ENCODE measurements around the gene S1PR1. TPM values are rescaled to one million over a fixed set of nuclear protein-coding genes. Genes with fewer than 3 reads are reported as not detected.

The S1PR1 gene
- total RNA-seq, 6 donors from 2014 or later, result 18.9 to 130 (median 76.5) TPM

GRCh38 chr1:101198842-101199636 is 37.8 kb upstream of the S1PR1 start:
- WGBS, 2 donors, result 86 to 90% methylated on average over 8 of the region's 8 CpGs
- no peak overlapping the region for H3K27ac ChIP-seq

GRCh38 chr1:101199637-101199982 is 37.2 kb upstream of the S1PR1 start:
- no peak for ATAC-seq (ENCODE audit: low FRiP score in 2 of 2)
- TF ChIP-seq POLR2AphosphoS5 (IDR thresholded peaks at IDR 0.05) (no peak), CTCF (IDR thresholded peaks at IDR 0.05) (no peak), POLR2A (IDR thresholded peaks at IDR 0.05) (no peak), EP300 (IDR thresholded peaks at IDR 0.05) (no peak)

More at GRCh38 chr1:101198842-101199636, 37.8 kb upstream of the S1PR1 start:
- ATAC-seq (ENCODE audit: low FRiP score in 2 of 2) (no peak), DNase-seq (no peak)
- TF ChIP-seq POLR2AphosphoS5 (IDR thresholded peaks at IDR 0.05) (no peak), CTCF (IDR thresholded peaks at IDR 0.05) (no peak), POLR2A (IDR thresholded peaks at IDR 0.05) (no peak), EP300 (IDR thresholded peaks at IDR 0.05) (no peak)
- no peaks in the 10 kb centered on the region for H3K9me3 ChIP-seq
- H3K4me1 ChIP-seq, result peaks cover 0 to 3% (median 0%) of the 10 kb centered on the region in 4 donors
- no peaks in the 10 kb centered on the region for H3K36me3 ChIP-seq
- H3K4me3 ChIP-seq, result no peak overlapping the region
- no peaks in the 10 kb centered on the region for H3K27me3 ChIP-seq

GRCh38 chr1:101200513-101200912 is 36.3 kb upstream of the S1PR1 start:
- H3K4me1 ChIP-seq, result peaks cover 0 to 3% (median 0%) of the 10 kb centered on the region in 4 donors
- H3K27ac ChIP-seq, result no peak overlapping the region
- no peaks in the 10 kb centered on the region for H3K27me3 ChIP-seq
- H3K4me3 ChIP-seq, result no peak overlapping the region
- 50 to 69% methylated on average over 2 of the region's 2 CpGs for whole genome bisulfite sequencing, 2 donors
- ATAC-seq (ENCODE audit: low FRiP score in 2 of 2) (peak in 1 of 2 donors; percentile 29), DNase-seq (no peak)
- TF ChIP-seq EP300 (IDR thresholded peaks at IDR 0.05) (no peak), POLR2A (IDR thresholded peaks at IDR 0.05) (no peak), CTCF (IDR thresholded peaks at IDR 0.05) (no peak), POLR2AphosphoS5 (IDR thresholded peaks at IDR 0.05) (no peak)
- no peaks in the 10 kb centered on the region for H3K9me3 ChIP-seq
- H3K36me3 ChIP-seq, result no peaks in the 10 kb centered on the region

More at GRCh38 chr1:101199637-101199982, 37.2 kb upstream of the S1PR1 start:
- Histone ChIP-seq H3K9me3 (no peaks in the 10 kb centered on the region), H3K27me3 (no peaks in the 10 kb centered on the region), H3K4me3 (no peak overlapping the region), H3K36me3 (no peaks in the 10 kb centered on the region), H3K4me1 (peaks cover 0 to 3% (median 0%) of the 10 kb centered on the region in 4 donors), H3K27ac (no peak overlapping the region)
- WGBS, 2 donors, result 96 to 97% methylated on average over 1 of the region's 1 CpG
- no peak for DNase-seq

- peak in 1 of 4 donors; percentile 17 for TF ChIP-seq EP300 (IDR thresholded peaks at IDR 0.05)
- TF ChIP-seq CTCF (IDR thresholded peaks at IDR 0.05), result no peak
- no peak for TF ChIP-seq POLR2A (IDR thresholded peaks at IDR 0.05)
- peak in 1 of 2 donors; percentile 26 for TF ChIP-seq POLR2AphosphoS5 (IDR thresholded peaks at IDR 0.05)
- peaks cover 0 to 3% (median 0%) of the 10 kb centered on the region in 4 donors for H3K4me1 ChIP-seq
- no peaks in the 10 kb centered on the region for H3K9me3 ChIP-seq
- 56 to 61% methylated on average over 5 to 6 of the region's 6 CpGs for WGBS, 2 donors
- DNase-seq (no peak), ATAC-seq (ENCODE audit: low FRiP score in 2 of 2) (peak in 1 of 2 donors; percentile 34)
- H3K27ac ChIP-seq, result peak overlapping the region in 2 of 4 donors; percentile 52 to 53
- H3K36me3 ChIP-seq, result no peaks in the 10 kb centered on the region
- H3K27me3 ChIP-seq, result no peaks in the 10 kb centered on the region
- no peak overlapping the region for H3K4me3 ChIP-seq
Observed at GRCh38 chr1:101203820-101204540, 32.8 kb upstream of the S1PR1 start.
